Loucy (cell line): Measurements from ENCODE around the gene ACACB.

ENCODE experiments used
- H2AFZ ChIP-seq: fragments of 200-600 bp; sonication (generic); 2 replicates; pipeline ENCODE4 v1.6.0; 2016; ENCODE audit warnings: antibody characterized with exemption, mild to moderate bottlenecking, low read length, moderate library complexity
- H3F3A ChIP-seq: fragments of 200-600 bp; 2 replicates; pipeline ENCODE4 v1.6.0; 2016; ENCODE audit warnings: antibody characterized with exemption, low read depth, mild to moderate bottlenecking
- H3K27me3 ChIP-seq: fragments of 200-600 bp; sonication (generic); 2 replicates; pipeline ENCODE4 v1.6.1; 2014; ENCODE audit warnings: low read length, mild to moderate bottlenecking; ENCODE audit not compliant: insufficient read depth, poor library complexity, severe bottlenecking
- H3K36me3 ChIP-seq: fragments of 200-600 bp; sonication (generic); 2 replicates; pipeline ENCODE4 v1.6.1; 2016; ENCODE audit warnings: low read length; ENCODE audit not compliant: insufficient read depth
- H3K4me1 ChIP-seq: fragments of 200-600 bp; sonication (generic); 2 replicates; pipeline ENCODE4 v1.5.1; 2014; ENCODE audit warnings: low read length, mild to moderate bottlenecking; ENCODE audit not compliant: insufficient read depth, poor library complexity, severe bottlenecking
- H3K4me2 ChIP-seq: fragments of 200-600 bp; sonication (generic); 2 replicates; pipeline ENCODE4 v1.6.0; 2014; ENCODE audit warnings: antibody characterized with exemption, low read length, low read depth, mild to moderate bottlenecking; ENCODE audit not compliant: poor library complexity, severe bottlenecking
- H3K4me3 ChIP-seq: fragments of 200-600 bp; sonication (generic); 2 replicates; pipeline ENCODE4 v1.5.1; 2014; ENCODE audit warnings: low read length, mild to moderate bottlenecking, mixed read lengths; ENCODE audit not compliant: poor library complexity, severe bottlenecking
- H3K79me2 ChIP-seq: fragments of 200-600 bp; sonication (generic); 2 replicates; pipeline ENCODE4 v1.6.1; 2014; ENCODE audit warnings: low read length; ENCODE audit not compliant: insufficient read depth
- H3K9ac ChIP-seq: fragments of 200-600 bp; sonication (generic); 2 replicates; pipeline ENCODE4 v1.6.0; 2014; ENCODE audit warnings: mild to moderate bottlenecking, low read depth, low read length, moderate library complexity; ENCODE audit not compliant: poor library complexity, severe bottlenecking
- H3K9me2 ChIP-seq: fragments of 200-600 bp; sonication (generic); replicated peaks from 2 replicates; pipeline ENCODE4 v1.6.1; 2016; ENCODE audit warnings: low read depth, low read length, mixed read lengths
- H3K9me3 ChIP-seq: fragments of 200-600 bp; sonication (generic); 2 replicates; pipeline ENCODE4 v1.6.1; 2014; ENCODE audit warnings: mild to moderate bottlenecking, antibody characterized with exemption, low read length, low read depth; ENCODE audit not compliant: insufficient read depth
- H4K20me1 ChIP-seq: fragments of 200-600 bp; sonication (generic); 2 replicates; pipeline ENCODE4 v1.6.0; 2014; ENCODE audit warnings: antibody characterized with exemption, low read length, mild to moderate bottlenecking; ENCODE audit not compliant: insufficient read depth, poor library complexity, severe bottlenecking
- EZH2phosphoT487 ChIP-seq: fragments of 200-600 bp; IDR thresholded peaks from 2 replicates; pipeline ENCODE4 v1.6.1; 2018; ENCODE audit warnings: antibody characterized with exemption, mild to moderate bottlenecking, moderate library complexity, borderline replicate concordance
- TF ChIP-seq, protein P1 (sequence below): fragments of 200-600 bp; sonication (generic); conservative IDR thresholded peaks from 2 replicates; pipeline ENCODE4 v1.5.1; 2014; ENCODE audit warnings: mild to moderate bottlenecking, antibody characterized with exemption, low read length

The ACACB gene

DNA sequence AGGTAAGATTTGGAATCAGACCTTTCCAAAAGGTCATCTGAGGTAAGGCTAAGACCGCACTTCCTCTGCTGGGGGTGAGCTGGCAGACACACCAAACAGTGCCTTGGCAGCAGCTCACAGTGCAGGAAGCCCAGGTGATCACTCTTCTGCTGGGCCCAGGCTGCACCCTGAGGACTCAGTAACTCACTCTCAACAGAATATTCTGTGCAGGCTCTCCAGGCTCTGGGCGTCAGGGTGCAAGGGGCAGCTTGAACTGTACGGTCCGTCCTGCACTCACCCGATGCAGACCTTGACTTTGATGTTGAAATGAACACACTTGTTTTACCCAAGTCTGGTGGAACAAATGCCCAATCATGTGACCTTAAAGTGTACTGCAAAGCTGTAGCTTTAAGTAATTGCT is 29.1 kb upstream of the ACACB start:
- peaks cover 62% of the 10 kb centered on the region; the same call in 1 of the 2 replicates for H3K36me3 ChIP-seq
- H2AFZ ChIP-seq: no peak overlapping the region
- H3K9ac ChIP-seq: no peak overlapping the region
- H3K27me3 ChIP-seq: no peaks in the 10 kb centered on the region
- H3K4me3 ChIP-seq: no peak overlapping the region
- H3F3A ChIP-seq: no peaks in the 10 kb centered on the region
- no peak overlapping the region for H3K4me2 ChIP-seq
- peaks cover 29% of the 10 kb centered on the region for H3K79me2 ChIP-seq
- no peaks in the 10 kb centered on the region for H3K9me3 ChIP-seq
- peaks cover 23% of the 10 kb centered on the region for H3K4me1 ChIP-seq
- H4K20me1 ChIP-seq: peaks cover 4% of the 10 kb centered on the region
- no peaks in the 10 kb centered on the region for H3K9me2 ChIP-seq
- TF ChIP-seq, protein P1, sequence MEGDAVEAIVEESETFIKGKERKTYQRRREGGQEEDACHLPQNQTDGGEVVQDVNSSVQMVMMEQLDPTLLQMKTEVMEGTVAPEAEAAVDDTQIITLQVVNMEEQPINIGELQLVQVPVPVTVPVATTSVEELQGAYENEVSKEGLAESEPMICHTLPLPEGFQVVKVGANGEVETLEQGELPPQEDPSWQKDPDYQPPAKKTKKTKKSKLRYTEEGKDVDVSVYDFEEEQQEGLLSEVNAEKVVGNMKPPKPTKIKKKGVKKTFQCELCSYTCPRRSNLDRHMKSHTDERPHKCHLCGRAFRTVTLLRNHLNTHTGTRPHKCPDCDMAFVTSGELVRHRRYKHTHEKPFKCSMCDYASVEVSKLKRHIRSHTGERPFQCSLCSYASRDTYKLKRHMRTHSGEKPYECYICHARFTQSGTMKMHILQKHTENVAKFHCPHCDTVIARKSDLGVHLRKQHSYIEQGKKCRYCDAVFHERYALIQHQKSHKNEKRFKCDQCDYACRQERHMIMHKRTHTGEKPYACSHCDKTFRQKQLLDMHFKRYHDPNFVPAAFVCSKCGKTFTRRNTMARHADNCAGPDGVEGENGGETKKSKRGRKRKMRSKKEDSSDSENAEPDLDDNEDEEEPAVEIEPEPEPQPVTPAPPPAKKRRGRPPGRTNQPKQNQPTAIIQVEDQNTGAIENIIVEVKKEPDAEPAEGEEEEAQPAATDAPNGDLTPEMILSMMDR: no peak
- TF ChIP-seq EZH2phosphoT487: no peak

GRCh38 chr12:109088818-109089217 is 27.6 kb upstream of the ACACB start:
- Histone ChIP-seq H3K27me3 (no peaks in the 10 kb centered on the region), H3K79me2 (peaks cover 40% of the 10 kb centered on the region), H3K4me3 (no peak overlapping the region), H3K9me3 (no peaks in the 10 kb centered on the region), H4K20me1 (peaks cover 8% of the 10 kb centered on the region), H2AFZ (no peak overlapping the region), H3K9ac (no peak overlapping the region), H3K4me2 (peak overlapping the region; percentile 94), H3F3A (no peaks in the 10 kb centered on the region), H3K9me2 (no peaks in the 10 kb centered on the region), H3K36me3 (peaks cover 46% of the 10 kb centered on the region; the same call in 1 of the 2 replicates), H3K4me1 (peaks cover 32% of the 10 kb centered on the region)
- TF ChIP-seq EZH2phosphoT487: no peak
- TF ChIP-seq, protein P1: no peak

- H3K4me2 ChIP-seq: peak overlapping the region; percentile 94
- peaks cover 32% of the 10 kb centered on the region for H3K4me1 ChIP-seq
- H3K9me2 ChIP-seq: no peaks in the 10 kb centered on the region
- no peak overlapping the region for H2AFZ ChIP-seq
- peaks cover 40% of the 10 kb centered on the region for H3K79me2 ChIP-seq
- peak overlapping the region; percentile 30 for H3K9ac ChIP-seq
- H3K27me3 ChIP-seq: no peaks in the 10 kb centered on the region
- H3K9me3 ChIP-seq: no peaks in the 10 kb centered on the region
- no peak overlapping the region for H3K4me3 ChIP-seq
- H3F3A ChIP-seq: no peaks in the 10 kb centered on the region
- H3K36me3 ChIP-seq: peaks cover 39% of the 10 kb centered on the region; the same call in 1 of the 2 replicates
- peaks cover 8% of the 10 kb centered on the region for H4K20me1 ChIP-seq
- TF ChIP-seq EZH2phosphoT487: no peak
- TF ChIP-seq, protein P1: no peak
These were observed 26.7 kb upstream of the ACACB start for GRCh38 chr12:109089683-109090082.
